Activated CD4-positive, alpha-beta T cell treated with anti-CD3 and anti-CD28 coated beads, Interleukin-2, amount 50 U/mL, for 16 hours (primary cell): ENCODE results near the gene TCL1A.
"Not testable (repeated sequence)": the region's sequence is repeated elsewhere in the genome, so short reads cannot be mapped to it uniquely, and the experiment has no call there.

ENCODE experiments used
- DNase-seq: peaks from one replicate; pipeline ENCODE4 v3.0.0-alpha.2; 2020

The TCL1A gene

GRCh38 chr14:95674613-95675012, 39.3 kb downstream of the TCL1A start:
- no peak for DNase-seq

- no peak for DNase-seq
These were observed 45.6 kb downstream of the TCL1A start for GRCh38 chr14:95668235-95668772.

GRCh38 chr14:95667249-95667693, 46.7 kb downstream of the TCL1A start:
- DNase-seq: no peak

- DNase-seq: no peak
These were observed 47.5 kb downstream of the TCL1A start for GRCh38 chr14:95666450-95666849.

GRCh38 chr14:95665530-95665929, 48.4 kb downstream of the TCL1A start:
- not testable (repeated sequence) for DNase-seq

GRCh38 chr14:95664546-95664945, 49.4 kb downstream of the TCL1A start:
- DNase-seq: no peak

- no peak for DNase-seq
These were observed 49.9 kb downstream of the TCL1A start for GRCh38 chr14:95664066-95664465.

- no peak for DNase-seq
These were observed 50.6 kb downstream of the TCL1A start for GRCh38 chr14:95663226-95663797.

- no peak for DNase-seq
These were observed 51.3 kb downstream of the TCL1A start for GRCh38 chr14:95662376-95663186.

GRCh38 chr14:95660651-95661515, 53.0 kb downstream of the TCL1A start:
- DNase-seq: no peak

- DNase-seq: no peak
These were observed 53.9 kb downstream of the TCL1A start for GRCh38 chr14:95659990-95660385.
